Subcutaneous abdominal adipose tissue (tissue), 5 donors: ENCODE measurements around the gene ABHD12B.
A peak's percentile ranks its signal among the peaks of the same experiment; 100 is the strongest.

Experiments used
- H3K27ac ChIP-seq: one replicate; pipeline ENCODE4 v1.7.0; 2013; ENCODE audit warnings: low read depth, mild to moderate bottlenecking, inconsistent platforms, low read length, moderate library complexity
- H3K27me3 ChIP-seq, 5 donors: one replicate each; pipeline ENCODE4 v1.7.0; 2013; ENCODE audit warnings: low read length in 5 of 5, inconsistent platforms in 1 of 5; ENCODE audit not compliant: control insufficient read depth in 5 of 5, insufficient read depth in 4 of 5
- H3K36me3 ChIP-seq, 5 donors: one replicate each; pipeline ENCODE4 v1.7.0; 2013; ENCODE audit warnings: low read length in 5 of 5; ENCODE audit not compliant: control insufficient read depth in 5 of 5, insufficient read depth in 5 of 5
- H3K4me1 ChIP-seq, 5 donors: one replicate each; pipeline ENCODE4 v1.7.0; 2013; ENCODE audit warnings: low read length in 5 of 5, mild to moderate bottlenecking in 3 of 5, moderate library complexity in 1 of 5; ENCODE audit not compliant: control insufficient read depth in 5 of 5, insufficient read depth in 5 of 5
- H3K4me3 ChIP-seq, 5 donors: one replicate each; pipeline ENCODE4 v1.7.0; 2013; ENCODE audit warnings: low read length in 5 of 5, low read depth in 1 of 5
- H3K9ac ChIP-seq, 5 donors: one replicate each; pipeline ENCODE4 v1.7.0; 2013; ENCODE audit warnings: low read length in 5 of 5, mild to moderate bottlenecking in 4 of 5, moderate library complexity in 3 of 5
- H3K9me3 ChIP-seq, 5 donors: one replicate each; pipeline ENCODE4 v1.7.0; 2013; ENCODE audit warnings: low read length in 5 of 5; ENCODE audit not compliant: control insufficient read depth in 5 of 5
- donor health status: healthy.
- donor health status: healthy.
- donor health status: healthy.
- donor health status: healthy.
- donor health status: healthy.

The ABHD12B gene

DNA sequence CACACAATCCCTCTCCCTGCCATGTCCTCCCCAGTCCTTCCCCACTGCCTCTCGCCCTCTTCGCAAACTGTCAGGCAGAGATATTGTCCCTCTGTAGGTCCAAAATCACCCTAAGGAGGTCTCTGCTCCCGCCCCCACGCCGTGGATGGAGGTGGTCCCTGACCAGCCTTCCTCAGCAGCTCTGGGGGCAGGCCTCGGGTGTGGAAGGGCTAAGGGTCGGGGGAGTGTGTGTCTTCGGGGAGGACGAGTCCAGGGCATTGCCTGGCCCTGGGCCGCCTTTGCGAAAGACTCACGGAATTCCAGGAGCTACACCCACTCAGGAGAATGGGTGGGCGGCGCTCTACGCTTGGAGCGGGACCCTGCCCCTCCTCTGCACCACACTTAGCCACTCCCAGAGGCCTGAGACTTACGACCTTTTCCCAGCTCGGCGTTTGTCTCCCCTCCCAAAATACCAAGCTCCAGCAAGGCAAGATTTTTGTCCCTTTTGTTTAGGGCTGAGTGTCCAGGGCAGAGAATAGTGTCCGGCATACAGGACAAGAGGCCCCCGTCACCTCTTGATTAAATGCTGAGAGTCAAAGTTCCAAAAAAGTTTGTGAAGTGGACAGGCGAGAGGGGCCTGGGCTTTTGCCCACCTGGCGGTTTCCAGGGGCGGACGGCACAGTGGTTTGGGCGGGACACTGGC, 71.5 kb downstream of the ABHD12B start:
- H3K36me3 ChIP-seq = peaks cover 0 to 10% (median 4%) of the 10 kb centered on the region in 5 donors
- no peaks in the 10 kb centered on the region for H3K9me3 ChIP-seq
- peak overlapping the region; percentile 82 to 97 (median 93) for H3K4me3 ChIP-seq
- H3K9ac ChIP-seq = peak overlapping the region; percentile 63 to 98 (median 95)
- H3K27ac ChIP-seq = peak overlapping the region; percentile 94
- no peaks in the 10 kb centered on the region for H3K27me3 ChIP-seq
- peaks cover 0 to 52% (median 37%) of the 10 kb centered on the region in 5 donors for H3K4me1 ChIP-seq

- Histone ChIP-seq H3K4me3 (peak within 1 kb of the TSS; percentile 89 to 97 (median 94)), H3K27ac (peak within 1 kb of the TSS; percentile 94)
These were observed 72.2 kb downstream of the ABHD12B start, which contains the start of gene PYGL for GRCh38 chr14:50943943-50944646. Gene PYGL (minus strand): TSS chr14:50944483. CDS start chr14:50944403, 80 bp downstream.

DNA sequence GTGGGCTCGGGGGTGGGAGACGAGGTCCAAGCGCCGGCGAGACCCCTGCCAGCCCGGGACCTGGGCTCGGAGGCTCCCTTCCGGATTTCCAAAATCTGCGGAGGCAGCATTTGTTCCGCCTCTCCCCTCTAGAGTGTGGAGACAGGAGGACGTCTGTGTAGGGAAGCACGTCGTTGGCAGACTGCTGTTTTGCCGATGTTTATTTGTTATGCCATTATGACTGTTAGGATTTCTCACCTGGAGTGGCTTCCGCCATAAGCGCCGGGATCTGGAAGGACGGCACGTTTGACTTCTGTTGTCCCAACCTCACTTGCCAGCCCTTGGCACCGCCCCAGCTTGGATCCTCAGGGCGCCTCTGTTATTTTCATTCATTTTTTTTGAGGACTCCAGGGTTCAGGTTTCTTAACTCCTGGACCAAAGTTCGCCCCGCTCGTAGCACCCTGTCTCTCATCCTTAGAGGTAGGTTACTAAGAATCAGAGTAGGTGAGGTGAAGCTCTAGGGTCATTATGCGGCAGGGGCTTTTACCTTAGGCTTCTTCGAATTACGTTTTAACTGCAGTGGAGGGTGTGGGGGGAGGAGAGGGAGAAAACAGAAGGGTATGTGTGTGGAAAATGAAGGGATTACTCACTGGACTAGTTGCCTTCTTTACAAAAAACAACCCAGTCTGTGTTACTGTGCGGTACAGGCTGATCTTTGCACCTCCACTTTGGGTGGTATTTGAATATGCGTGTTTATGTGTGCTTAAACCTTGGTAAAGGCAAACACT, 73.0 kb downstream of the ABHD12B start:
- Histone ChIP-seq H3K27me3 (no peaks in the 10 kb centered on the region), H3K4me3 (peak overlapping the region; percentile 89 to 97 (median 94)), H3K4me1 (peaks cover 0 to 41% (median 37%) of the 10 kb centered on the region in 5 donors), H3K9ac (peak overlapping the region; percentile 6 to 98 (median 95)), H3K9me3 (no peaks in the 10 kb centered on the region), H3K36me3 (peaks cover 0 to 10% (median 4%) of the 10 kb centered on the region in 5 donors), H3K27ac (peak overlapping the region; percentile 94)

More at GRCh38 chr14:50943943-50944646, 72.2 kb downstream of the ABHD12B start, which contains the start of gene PYGL:
- Histone ChIP-seq H3K4me1 (peaks cover 0 to 49% (median 37%) of the 10 kb centered on the region in 5 donors), H3K36me3 (peaks cover 0 to 10% (median 4%) of the 10 kb centered on the region in 5 donors), H3K9me3 (no peaks in the 10 kb centered on the region), H3K27me3 (no peaks in the 10 kb centered on the region), H3K9ac (peak within 1 kb of the TSS; percentile 63 to 98 (median 95))

DNA sequence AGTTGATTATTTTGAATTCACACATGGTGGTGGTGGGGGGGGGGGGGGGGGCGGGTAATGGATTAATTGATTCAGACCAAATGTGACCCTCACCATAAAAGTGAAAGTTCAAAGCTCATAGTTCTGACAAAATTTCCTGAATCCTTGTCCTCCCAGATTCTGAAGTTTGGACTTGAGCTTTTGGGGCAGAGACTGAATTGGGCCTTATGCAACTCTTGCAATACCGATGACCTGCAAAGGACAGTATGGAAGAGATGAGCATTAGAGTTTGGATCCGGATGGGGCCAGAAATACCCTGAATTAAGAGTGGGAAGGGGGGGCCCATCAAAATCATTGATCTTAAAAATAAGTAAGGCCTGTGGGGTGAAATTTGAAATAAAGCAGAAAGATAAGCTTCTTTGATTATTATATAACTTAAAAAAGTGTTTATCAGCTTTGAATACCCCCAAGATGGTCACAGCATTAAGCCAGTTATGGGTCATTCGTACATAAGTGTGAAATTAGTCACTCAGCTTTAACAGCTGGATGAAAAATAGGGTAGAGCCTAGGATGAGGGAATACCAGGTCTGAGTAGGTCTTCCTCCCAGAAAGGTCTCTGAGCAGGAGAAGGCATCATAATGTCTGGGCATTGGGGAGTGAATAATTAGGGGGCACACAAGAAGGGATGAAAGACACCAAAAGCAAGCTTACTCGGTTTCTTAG, 74.5 kb downstream of the ABHD12B start:
- Histone ChIP-seq H3K9me3 (no peaks in the 10 kb centered on the region), H3K27ac (no peak overlapping the region), H3K4me1 (peaks cover 0 to 28% (median 26%) of the 10 kb centered on the region in 5 donors), H3K36me3 (peaks cover 0 to 8% (median 4%) of the 10 kb centered on the region in 5 donors), H3K27me3 (no peaks in the 10 kb centered on the region), H3K4me3 (no peak overlapping the region), H3K9ac (no peak overlapping the region)

DNA sequence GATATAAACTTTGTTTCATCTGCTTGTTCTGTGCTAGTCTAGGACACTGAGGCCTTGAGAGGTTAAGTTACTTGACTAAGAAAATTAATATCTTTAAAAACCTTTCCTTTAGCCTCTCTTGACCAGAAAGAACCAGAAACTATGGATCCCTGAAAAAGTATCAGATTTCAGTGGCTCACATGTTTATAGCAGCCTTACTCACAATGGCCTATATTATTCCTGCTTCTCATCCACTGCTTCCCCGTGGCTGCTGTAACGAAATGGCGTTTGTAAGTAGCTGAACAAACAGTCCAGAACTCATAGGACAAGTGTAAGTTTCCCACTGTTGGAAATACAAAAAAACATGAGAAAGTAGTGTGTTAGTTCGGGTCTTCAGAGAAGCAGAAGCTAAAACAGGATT, 75.6 kb downstream of the ABHD12B start:
- peaks cover 0 to 21% (median 17%) of the 10 kb centered on the region in 5 donors for H3K4me1 ChIP-seq
- peaks cover 0 to 2% (median 0%) of the 10 kb centered on the region in 5 donors for H3K36me3 ChIP-seq
- no peak overlapping the region for H3K9ac ChIP-seq
- no peaks in the 10 kb centered on the region for H3K9me3 ChIP-seq
- H3K27me3 ChIP-seq = no peaks in the 10 kb centered on the region
- H3K27ac ChIP-seq = no peak overlapping the region
- H3K4me3 ChIP-seq = no peak overlapping the region

DNA sequence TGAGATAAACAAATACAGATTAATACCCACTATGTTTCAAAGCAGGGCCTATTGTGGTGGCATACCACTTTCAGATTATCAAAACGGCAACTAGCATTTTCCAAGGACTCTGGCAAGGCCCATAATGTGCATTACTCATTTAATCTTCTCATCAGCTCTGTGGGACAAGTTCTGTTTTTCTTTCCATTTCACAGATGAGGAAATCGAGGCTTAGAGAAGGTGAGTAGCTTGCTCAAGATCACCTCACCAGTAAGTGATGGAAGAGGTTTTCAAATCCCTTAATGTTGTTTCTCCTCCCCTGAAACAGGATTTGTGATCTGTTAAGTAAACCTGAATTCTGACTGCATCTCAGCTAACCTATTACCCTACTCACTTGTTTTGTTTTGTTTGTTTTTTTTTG, 76.4 kb downstream of the ABHD12B start:
- Histone ChIP-seq H3K9ac (no peak overlapping the region), H3K4me1 (peaks cover 0 to 19% (median 12%) of the 10 kb centered on the region in 5 donors), H3K4me3 (no peak overlapping the region), H3K9me3 (no peaks in the 10 kb centered on the region), H3K27me3 (no peaks in the 10 kb centered on the region), H3K27ac (no peak overlapping the region), H3K36me3 (no peaks in the 10 kb centered on the region)

- Histone ChIP-seq H3K9me3 (no peaks in the 10 kb centered on the region), H3K4me3 (no peak overlapping the region), H3K36me3 (no peaks in the 10 kb centered on the region), H3K27me3 (no peaks in the 10 kb centered on the region), H3K9ac (no peak overlapping the region), H3K27ac (no peak overlapping the region), H3K4me1 (peaks cover 0 to 12% (median 5%) of the 10 kb centered on the region in 5 donors)
These were observed 79.2 kb downstream of the ABHD12B start for GRCh38 chr14:50951032-50951431.

GRCh38 chr14:50953502-50953901, 81.6 kb downstream of the ABHD12B start:
- no peak overlapping the region for H3K9ac ChIP-seq
- no peak overlapping the region for H3K4me3 ChIP-seq
- peaks cover 0 to 12% (median 5%) of the 10 kb centered on the region in 5 donors for H3K4me1 ChIP-seq
- no peak overlapping the region for H3K27ac ChIP-seq
- H3K9me3 ChIP-seq = no peaks in the 10 kb centered on the region
- H3K36me3 ChIP-seq = no peaks in the 10 kb centered on the region
- H3K27me3 ChIP-seq = no peaks in the 10 kb centered on the region
